GM10248 (cell line): ENCODE results near the gene INTS4.
"Not testable (repeated sequence)": the region's sequence is repeated elsewhere in the genome, so short reads cannot be mapped to it uniquely, and the experiment has no call there.

Experiments used
- CTCF ChIA-PET: fragments of 300-600 bp; sonication (Branson Sonifier 250); formaldehyde crosslinking; extraction: SDS; loops from one replicate; lab custom pipeline; 2021; ENCODE audit warnings: antibody characterized with exemption; lab: Yijun Ruan, JAX
- POLR2A ChIA-PET: fragments of 350-650 bp; sonication (Branson Sonifier 250); formaldehyde crosslinking; extraction: SDS; loops from one replicate; lab custom pipeline; 2020; ENCODE audit warnings: antibody characterized with exemption; lab: Yijun Ruan, JAX
- DNase-seq: peaks from one replicate; pipeline ENCODE4 v3.0.0; 2012; ENCODE audit errors: extremely low spot score
- CTCF ChIP-seq: IDR thresholded peaks from 2 replicates; pipeline ENCODE4 v1.5.1; 2012; ENCODE audit warnings: mild to moderate bottlenecking, low read depth; ENCODE audit errors: extremely low read depth, missing control alignments, control extremely low read depth

Gene INTS4

GRCh38 chr11:78015878-78016277 lies 21.4 kb upstream of the INTS4 start:
- CTCF ChIA-PET: interaction anchor here (1.3 kb wide), 1 partner anchor 16 kb away, joined by 6 read pairs; no protein-coding TSS in a partner anchor
- POLR2A ChIA-PET: no interaction called here
- no peak for DNase-seq
- no peak for TF ChIP-seq CTCF

GRCh38 chr11:78014937-78015520 lies 20.6 kb upstream of the INTS4 start:
- not testable (repeated sequence) for DNase-seq
- ChIA-PET POLR2A (interaction anchor here (1.1 kb wide), 1 partner anchor 20 kb away, joined by 3 read pairs; the partner anchor contains the start of gene INTS4), CTCF (interaction anchor here (1.3 kb wide), 1 partner anchor 15 kb away, joined by 6 read pairs; no protein-coding TSS in a partner anchor)

- CTCF ChIA-PET: interaction anchor here (0.9 to 2.7 kb wide), 3 partner anchors 13 to 24 kb away, joined by 3 to 16 read pairs (median 3); no protein-coding TSS in a partner anchor
- POLR2A ChIA-PET: no interaction called here
- DNase-seq: no peak
- no peak for TF ChIP-seq CTCF
Measured at GRCh38 chr11:78011301-78011700, 16.8 kb upstream of the INTS4 start.

- ChIA-PET POLR2A (no interaction called here), CTCF (interaction anchor here (0.9 to 2.7 kb wide), 3 partner anchors 12 to 99 kb away, joined by 3 to 16 read pairs (median 3); no protein-coding TSS in a partner anchor)
- TF ChIP-seq CTCF: no peak
- DNase-seq: no peak
Measured at GRCh38 chr11:78010755-78011154, 16.3 kb upstream of the INTS4 start.

GRCh38 chr11:78010304-78010703 lies 15.8 kb upstream of the INTS4 start:
- DNase-seq: no peak
- POLR2A ChIA-PET: no interaction called here

GRCh38 chr11:78009062-78009461 lies 14.6 kb upstream of the INTS4 start:
- POLR2A ChIA-PET: no interaction called here
- TF ChIP-seq CTCF: no peak
- no peak for DNase-seq
- CTCF ChIA-PET: interaction anchor here (1.0 to 2.7 kb wide), 2 partner anchors 10 to 37 kb away, joined by 3 to 16 read pairs; no protein-coding TSS in a partner anchor

More at GRCh38 chr11:78010304-78010703, 15.8 kb upstream of the INTS4 start:
- no peak for TF ChIP-seq CTCF
- CTCF ChIA-PET: interaction anchor here (1.0 to 2.7 kb wide), 2 partner anchors 12 to 99 kb away, joined by 3 to 16 read pairs; no protein-coding TSS in a partner anchor

- ChIA-PET POLR2A (no interaction called here), CTCF (interaction anchor here (0.7 to 3.6 kb wide), 21 partner anchors 8 to 564 kb away, joined by 3 to 16 read pairs (median 4); partner anchors contain the start of gene ALG8)
- peak; percentile 65 for TF ChIP-seq CTCF
- DNase-seq: peak; percentile 64
Measured at GRCh38 chr11:78000193-78000592, 5.7 kb upstream of the INTS4 start.
